CD4-positive, alpha-beta T cell treated with Interleukin-15 for 4 hours (primary cell): Measurements from ENCODE around the gene BFAR.
"Not testable (repeated sequence)": the region's sequence is repeated elsewhere in the genome, so short reads cannot be mapped to it uniquely, and the experiment has no call there.

Experiments
- DNase-seq: peaks from one replicate; pipeline ENCODE4 v3.0.0-alpha.2; 2020; ENCODE audit warnings: low spot score

Gene BFAR

DNA sequence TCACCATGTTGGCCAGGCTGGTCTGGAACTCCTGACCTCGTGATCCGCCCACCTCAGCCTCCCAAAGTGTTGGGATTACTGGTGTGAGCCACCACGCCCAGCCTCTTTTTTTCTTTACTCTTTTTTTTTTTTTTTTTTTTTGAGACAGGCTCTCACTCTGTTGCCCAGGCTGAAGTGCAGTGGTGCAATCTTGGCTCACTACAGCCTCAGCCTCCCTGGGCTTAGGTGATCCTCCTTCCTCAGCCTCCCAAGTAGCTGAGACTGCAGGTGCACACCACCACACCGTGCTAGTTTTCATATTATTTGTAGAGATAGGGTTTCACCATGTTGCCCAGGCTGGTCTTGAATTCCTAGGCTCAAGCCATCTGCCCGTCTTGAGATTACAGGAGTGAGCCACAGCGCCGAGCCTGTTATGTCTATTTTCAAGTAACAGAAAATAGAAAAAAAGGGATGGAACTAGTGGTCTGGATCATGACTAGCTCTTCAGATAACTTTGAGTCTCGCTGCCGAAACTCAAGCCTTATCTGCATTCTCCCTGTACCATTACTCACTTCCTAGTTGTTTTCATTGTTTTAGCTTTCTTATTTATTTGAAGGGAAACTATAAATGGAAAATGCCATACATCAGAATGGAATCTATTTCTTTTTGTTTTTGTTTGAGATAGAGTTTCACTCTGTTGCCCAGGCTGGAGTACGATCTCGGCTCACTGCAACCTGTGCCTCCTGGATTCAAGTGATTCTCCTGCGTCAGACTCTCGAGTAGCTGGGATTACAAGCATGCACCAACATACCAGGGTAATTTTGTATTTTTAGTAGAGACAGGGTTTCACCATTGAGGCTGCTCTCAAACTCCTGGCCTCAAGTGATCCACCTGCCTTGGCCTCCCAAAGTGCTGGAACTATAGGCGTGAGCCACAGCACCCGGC, 53.4 kb downstream of the BFAR start:
- DNase-seq, result not testable (repeated sequence)

DNA sequence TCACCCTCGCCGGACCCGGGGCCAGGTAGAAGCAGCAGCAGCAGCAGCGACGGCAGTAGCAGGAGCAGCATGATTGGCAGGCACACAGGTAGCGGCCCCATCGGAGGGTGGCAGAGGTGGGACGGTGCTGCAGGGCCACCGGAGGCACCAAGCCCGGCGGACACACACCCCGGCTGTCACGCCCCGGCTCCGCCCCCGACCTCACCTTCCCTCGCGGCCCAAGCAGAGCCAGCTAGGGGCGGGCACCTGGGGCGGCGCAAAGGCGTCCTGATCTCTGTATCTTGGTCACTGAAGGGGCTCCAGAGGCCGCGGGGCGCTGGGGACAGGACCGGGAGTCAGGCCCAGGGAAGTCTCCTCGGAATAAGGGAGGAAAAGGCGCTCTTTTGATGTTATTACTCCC, 61.4 kb downstream of the BFAR start, which contains the start of gene PLA2G10:
Gene PLA2G10 (minus strand): TSS at position 180 of the 400 bp plus-strand sequence. CDS start 79 bp downstream, at position 101.
- not testable (repeated sequence) for DNase-seq

DNA sequence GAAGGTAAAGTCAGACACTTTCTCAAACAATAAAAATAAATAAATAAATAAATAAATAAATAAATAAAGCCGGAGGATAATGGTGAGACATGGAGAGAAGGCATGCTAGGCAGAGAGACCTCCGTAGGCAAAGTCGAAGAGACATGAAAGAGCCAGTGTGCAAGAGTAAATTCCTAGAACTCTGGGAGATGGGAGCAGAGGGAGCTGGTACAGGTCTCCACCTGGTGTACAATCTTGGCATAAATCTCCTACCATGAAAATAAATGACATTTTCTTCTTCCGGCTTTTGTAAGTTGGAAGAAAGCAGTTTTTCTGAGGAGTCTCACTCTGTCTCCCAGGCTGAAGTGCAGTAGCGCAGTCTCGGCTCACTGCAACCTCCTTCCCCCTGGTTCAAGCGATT, 69.1 kb downstream of the BFAR start:
- DNase-seq, result not testable (repeated sequence)

DNA sequence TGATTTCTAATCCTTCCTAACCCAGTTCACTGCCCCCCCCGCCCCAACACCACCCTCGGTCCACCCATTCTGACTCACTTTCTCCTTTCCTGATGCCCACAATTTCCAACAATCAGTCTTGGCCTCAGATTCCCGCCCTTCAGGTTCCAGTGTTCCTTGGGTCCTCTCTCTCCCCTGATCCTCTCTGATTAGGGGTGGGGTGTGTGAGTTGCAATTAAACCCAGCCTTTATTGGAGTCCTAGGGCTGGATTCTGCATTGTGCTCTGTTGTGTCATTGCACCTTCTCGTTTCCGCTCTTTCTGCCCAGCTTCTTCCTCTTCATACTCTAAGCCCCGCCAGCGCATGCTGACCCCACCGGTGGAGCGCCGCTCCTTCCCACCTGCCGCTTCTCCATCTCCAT, 69.9 kb downstream of the BFAR start:
- not testable (repeated sequence) for DNase-seq

DNA sequence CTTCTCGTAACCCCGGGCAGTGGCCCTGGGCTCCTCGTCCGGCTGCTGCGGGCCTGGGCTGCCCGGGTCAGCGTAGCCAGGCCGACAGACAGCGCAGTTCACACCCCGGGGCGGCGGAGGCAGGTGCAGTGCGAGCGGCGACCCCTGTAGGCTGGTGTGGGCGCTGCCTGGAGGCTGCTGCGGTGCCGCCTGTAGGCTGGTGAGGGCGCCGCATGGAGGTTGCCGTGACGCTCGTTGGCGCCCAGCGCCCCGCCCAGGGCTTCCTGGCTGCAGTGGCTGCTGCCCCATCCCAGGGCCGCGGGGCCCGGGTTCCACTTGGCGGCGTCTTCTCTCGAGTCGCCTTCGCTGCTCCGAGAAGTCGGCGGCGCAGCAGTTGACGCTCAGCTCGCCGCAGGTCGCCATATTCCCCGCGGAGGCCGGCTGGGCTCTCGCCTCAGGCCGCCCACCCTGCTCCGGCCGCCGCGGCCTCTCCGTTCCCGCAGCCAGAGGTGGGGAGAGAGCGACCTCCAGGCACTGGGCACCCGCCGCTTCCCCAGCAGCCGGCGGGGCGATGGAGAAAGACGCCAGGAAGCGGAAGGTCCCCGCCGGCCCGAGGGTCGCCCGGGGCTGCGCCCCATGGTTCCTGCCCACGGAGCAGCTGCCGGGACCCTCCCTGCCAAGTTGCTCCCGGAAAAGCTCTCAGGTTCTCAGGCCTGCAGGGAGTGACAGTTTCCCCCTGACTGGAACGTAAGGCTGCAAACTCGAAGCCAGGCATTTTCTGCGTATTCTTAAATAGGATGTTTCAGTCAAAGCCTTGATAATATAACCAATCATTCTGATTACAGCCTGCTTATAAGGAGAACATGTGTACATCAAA, 70.6 kb downstream of the BFAR start, which contains the start of gene NPIPA3:
Gene NPIPA3 (plus strand): TSS at position 256 of the 856 bp plus-strand sequence. CDS start 5,533 bp downstream, outside the sequence.
- not testable (repeated sequence) for DNase-seq
